Activated CD4-positive, alpha-beta T cell treated with anti-CD3 and anti-CD28 coated beads, Interleukin-2, amount 10 ng/mL, durations not matched to agents 24 days and 14 days (primary cell): ENCODE data around the gene DBN1. TPM values are rescaled to one million over a fixed set of nuclear protein-coding genes. Genes with fewer than 3 reads are reported as not detected.

Experiments used
- DNase-seq: peaks from one replicate; pipeline ENCODE4 v3.0.0; 2022
- H3K27ac Mint-ChIP-seq: one replicate; pipeline ENCODE4 v1.8.0; 2022; ENCODE audit warnings: mild to moderate bottlenecking, mixed read lengths
- H3K27me3 Mint-ChIP-seq: one replicate; pipeline ENCODE4 v1.8.0; 2022; ENCODE audit warnings: mixed read lengths
- H3K36me3 Mint-ChIP-seq: one replicate; pipeline ENCODE4 v1.8.0; 2022; ENCODE audit warnings: low read depth, mild to moderate bottlenecking, mixed read lengths
- H3K4me1 Mint-ChIP-seq: one replicate; pipeline ENCODE4 v1.8.0; 2021; ENCODE audit warnings: mixed read lengths
- H3K4me3 Mint-ChIP-seq: one replicate; pipeline ENCODE4 v1.8.0; 2022; ENCODE audit warnings: mild to moderate bottlenecking, moderate library complexity, mixed read lengths
- H3K9me3 Mint-ChIP-seq: one replicate; pipeline ENCODE4 v1.8.0; 2021; ENCODE audit warnings: mixed read lengths
- intact Hi-C: fragments of 100-400 bp; cut with micrococcal nuclease; formaldehyde crosslinking; loops from one replicate; pipeline ENCODE4 v1.15.1; 2023
- total RNA-seq: library from RNA; stranded (reverse); gene quantifications from 2 replicates; pipeline ENCODE4 v1.2.3, GENCODE V29; 2022

The DBN1 gene
- total RNA-seq, 1 donor from 2014 or later: 23.5 TPM

DNA sequence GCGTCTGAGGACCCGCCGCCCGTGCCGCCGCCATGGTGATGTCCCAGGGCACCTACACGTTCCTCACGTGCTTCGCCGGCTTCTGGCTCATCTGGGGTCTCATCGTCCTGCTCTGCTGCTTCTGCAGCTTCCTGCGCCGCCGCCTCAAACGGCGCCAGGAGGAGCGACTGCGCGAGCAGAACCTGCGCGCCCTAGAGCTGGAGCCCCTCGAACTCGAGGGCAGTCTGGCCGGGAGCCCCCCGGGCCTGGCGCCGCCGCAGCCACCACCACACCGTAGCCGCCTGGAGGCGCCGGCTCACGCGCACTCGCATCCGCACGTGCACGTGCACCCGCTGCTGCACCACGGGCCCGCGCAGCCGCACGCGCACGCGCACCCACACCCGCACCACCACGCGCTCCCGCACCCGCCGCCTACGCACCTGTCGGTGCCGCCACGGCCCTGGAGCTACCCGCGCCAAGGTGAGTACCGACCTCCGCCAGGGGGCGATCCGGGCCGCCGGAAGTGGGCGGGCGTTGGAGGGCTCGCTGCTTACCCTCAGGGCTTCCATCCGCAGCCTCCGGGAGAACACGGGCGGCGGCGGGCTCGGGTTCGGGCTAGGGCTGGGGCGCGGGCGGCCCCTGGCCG is 18.3 kb downstream of the DBN1 start:
- H3K9me3 Mint-ChIP-seq: no peaks in the 10 kb centered on the region
- H3K27ac Mint-ChIP-seq: no peak overlapping the region
- intact Hi-C loops: loop anchor here (1.0 to 10.0 kb wide), 5 partner anchors 8 to 340 kb away; partner anchors contain the start of genes GRK6 and PDLIM7
- H3K27me3 Mint-ChIP-seq: peaks cover 18% of the 10 kb centered on the region
- H3K4me1 Mint-ChIP-seq: peaks cover 10% of the 10 kb centered on the region
- H3K36me3 Mint-ChIP-seq: peaks cover 2% of the 10 kb centered on the region
- DNase-seq: peak; percentile 97
- H3K4me3 Mint-ChIP-seq: peak overlapping the region; percentile 85

DNA sequence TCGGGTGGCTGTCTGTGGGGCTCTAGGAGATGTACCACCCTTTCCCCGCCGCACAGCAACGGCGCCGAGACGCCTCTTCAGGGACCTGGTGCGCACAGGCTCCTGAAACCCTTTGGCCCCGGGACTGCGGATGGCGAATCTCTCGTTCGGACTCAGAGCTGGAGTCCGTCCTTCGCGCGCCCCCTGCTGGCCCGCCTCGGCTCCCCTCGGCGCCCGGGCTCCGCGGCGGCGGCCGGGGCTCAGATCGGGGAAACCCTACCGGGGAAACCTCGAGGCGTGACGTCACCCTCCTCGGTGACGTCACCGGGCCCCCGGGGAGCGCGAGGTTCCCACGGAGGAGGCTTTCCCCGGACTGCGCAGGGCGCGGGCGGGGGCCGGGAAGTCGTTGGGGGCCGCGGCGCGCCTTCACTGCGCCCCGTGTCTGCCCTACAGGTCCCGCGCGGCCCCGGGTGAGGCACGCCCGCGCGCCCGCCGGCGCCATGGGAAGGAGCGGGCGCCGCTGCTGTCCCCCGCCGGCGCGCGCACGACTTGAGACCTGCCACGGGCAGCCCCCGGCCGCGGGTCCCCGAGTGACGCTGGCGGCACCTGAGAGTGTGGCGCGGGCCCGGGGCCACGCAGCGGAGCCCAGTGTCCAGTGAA is 18.9 kb downstream of the DBN1 start:
- peaks cover 18% of the 10 kb centered on the region for H3K27me3 Mint-ChIP-seq
- no peaks in the 10 kb centered on the region for H3K9me3 Mint-ChIP-seq
- peak; percentile 98 for DNase-seq
- H3K27ac Mint-ChIP-seq: no peak overlapping the region
- H3K4me3 Mint-ChIP-seq: peak overlapping the region; percentile 85
- peaks cover 10% of the 10 kb centered on the region for H3K4me1 Mint-ChIP-seq
- intact Hi-C loops: loop anchor here (1.0 to 10.0 kb wide), 5 partner anchors 7 to 340 kb away; partner anchors contain the start of genes GRK6 and PDLIM7
- H3K36me3 Mint-ChIP-seq: peaks cover 2% of the 10 kb centered on the region

DNA sequence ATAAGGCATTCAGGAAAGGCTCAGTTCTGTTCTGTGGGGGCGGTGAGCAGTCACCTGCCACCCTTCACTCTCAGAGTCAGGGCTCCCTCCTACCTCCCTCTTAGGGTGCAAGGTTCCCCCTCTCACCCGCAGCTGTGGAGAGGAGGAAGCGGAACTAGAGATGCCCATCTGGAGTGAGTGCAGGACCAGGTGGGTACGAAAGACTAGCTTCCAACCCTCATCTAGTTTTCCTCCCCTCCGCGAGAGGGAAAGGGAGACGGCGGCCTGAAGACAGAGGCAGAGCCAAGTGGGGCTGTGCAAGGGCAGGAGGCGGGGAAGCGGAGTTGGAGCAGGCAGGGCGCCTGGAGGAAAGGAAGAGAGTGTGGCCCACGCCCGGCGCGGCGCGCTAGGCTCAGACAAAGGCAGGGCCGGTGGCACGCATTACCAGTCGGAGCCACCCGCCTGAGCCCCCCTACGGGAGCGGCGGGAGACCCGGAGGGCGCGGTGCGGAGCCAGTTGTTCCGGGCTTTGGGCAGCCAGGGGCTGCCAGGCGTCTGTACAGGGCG is 19.5 kb downstream of the DBN1 start:
- Mint-ChIP-seq H3K9me3 (no peaks in the 10 kb centered on the region), H3K36me3 (peaks cover 2% of the 10 kb centered on the region), H3K27ac (peak overlapping the region; percentile 75), H3K27me3 (peaks cover 18% of the 10 kb centered on the region), H3K4me1 (peaks cover 10% of the 10 kb centered on the region), H3K4me3 (peak overlapping the region; percentile 83)
- intact Hi-C loops: loop anchor here (2.0 to 10.0 kb wide), 3 partner anchors 43 to 339 kb away; partner anchors contain the start of gene PDLIM7
- no peak for DNase-seq

DNA sequence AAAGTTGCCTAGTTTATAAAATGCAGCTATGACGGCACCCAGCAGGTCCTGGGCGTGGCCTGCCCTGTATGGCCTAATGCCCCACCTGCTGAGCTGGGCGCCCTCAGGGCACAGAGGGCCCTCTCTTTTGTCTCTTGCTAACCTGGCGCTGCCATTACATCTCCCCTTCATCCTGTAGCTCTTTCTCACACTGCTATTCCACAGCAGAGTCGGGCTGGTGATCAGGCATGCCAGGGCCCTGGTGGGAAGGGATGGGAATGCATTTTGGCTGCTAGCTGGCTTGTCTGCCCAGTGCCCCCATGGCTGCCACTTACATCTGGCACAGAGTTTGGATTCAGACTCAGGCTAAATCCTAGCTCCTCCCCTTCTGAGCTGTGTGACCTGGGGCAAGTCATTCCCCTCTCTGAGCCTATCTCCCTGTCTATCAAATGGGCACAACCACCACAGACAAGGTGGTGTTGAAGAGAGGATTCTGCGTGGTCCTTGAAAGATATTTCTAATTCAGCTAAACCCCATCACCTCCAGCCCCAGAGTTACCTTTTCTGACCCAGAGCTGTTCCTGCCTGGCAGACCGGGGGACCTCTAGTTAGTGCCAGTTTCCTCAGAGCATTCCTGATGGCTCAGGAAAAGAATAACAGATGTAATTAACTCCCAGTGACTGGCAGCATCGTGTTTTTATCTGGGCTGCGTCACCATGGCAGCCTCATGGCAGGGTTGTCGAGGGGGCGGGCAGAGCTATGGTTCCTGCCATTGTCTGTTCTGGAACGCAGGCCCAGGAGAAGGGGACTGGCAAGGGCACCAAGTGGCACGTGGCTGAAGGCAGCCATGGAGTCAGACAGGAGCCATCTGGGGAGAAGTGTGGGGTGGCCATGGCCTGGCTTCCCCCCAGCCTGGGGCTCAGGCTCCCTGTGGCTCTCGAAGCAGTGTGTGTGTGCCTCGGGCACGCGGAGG is 20.5 kb downstream of the DBN1 start:
- no peak for DNase-seq

DNA sequence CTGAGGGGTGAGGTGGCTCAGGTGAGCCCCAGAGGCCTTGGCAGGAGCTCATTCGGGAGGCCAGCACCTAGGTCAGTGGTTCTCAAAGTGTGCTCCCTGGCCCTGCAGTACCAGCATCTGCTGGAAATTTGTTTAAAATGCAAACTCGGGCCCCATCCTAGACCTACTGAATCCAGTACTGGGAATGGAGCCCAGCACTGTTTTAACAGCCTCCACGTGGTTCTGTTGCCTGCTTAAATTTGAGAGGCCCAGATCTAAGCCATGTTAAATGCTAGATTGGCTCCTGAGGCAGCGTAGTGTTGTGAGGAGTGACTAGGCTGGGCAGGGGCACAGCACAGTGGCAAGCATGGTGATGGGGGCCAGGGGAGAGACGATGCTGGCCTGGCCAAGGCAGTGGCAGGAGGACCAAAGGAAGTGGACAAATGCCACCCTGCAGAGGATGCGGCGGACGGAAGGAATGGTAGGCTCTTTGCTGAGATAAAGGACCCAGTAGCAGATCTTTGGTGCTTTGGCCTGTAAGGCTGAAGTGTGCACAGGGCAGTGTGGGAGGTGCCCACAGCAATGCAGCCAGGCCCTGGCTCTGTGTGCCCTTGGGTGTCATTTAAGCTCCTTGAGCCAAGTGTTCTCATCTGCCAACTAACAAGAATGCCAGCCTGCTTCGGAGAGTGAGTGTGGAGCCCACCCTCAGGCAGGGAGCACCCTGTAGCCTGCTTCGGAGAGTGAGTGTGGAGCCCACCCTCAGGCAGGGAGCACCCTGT is 22.6 kb downstream of the DBN1 start:
- no peaks in the 10 kb centered on the region for H3K36me3 Mint-ChIP-seq
- H3K4me1 Mint-ChIP-seq: peaks cover 15% of the 10 kb centered on the region
- H3K9me3 Mint-ChIP-seq: no peaks in the 10 kb centered on the region
- H3K27ac Mint-ChIP-seq: no peak overlapping the region
- peaks cover 27% of the 10 kb centered on the region for H3K27me3 Mint-ChIP-seq
- intact Hi-C loops: loop anchor here (10.0 kb wide), 1 partner anchor 336 kb away; no protein-coding TSS in a partner anchor
- no peak for DNase-seq
- no peak overlapping the region for H3K4me3 Mint-ChIP-seq

More for the DNA sequence above, 20.5 kb downstream of the DBN1 start:
- Mint-ChIP-seq H3K36me3 (peaks cover 2% of the 10 kb centered on the region), H3K27ac (peak overlapping the region; percentile 4), H3K27me3 (peaks cover 25% of the 10 kb centered on the region), H3K9me3 (no peaks in the 10 kb centered on the region), H3K4me3 (peak overlapping the region; percentile 12), H3K4me1 (peaks cover 16% of the 10 kb centered on the region)
- intact Hi-C loops: loop anchor here (10.0 kb wide), 1 partner anchor 338 kb away; no protein-coding TSS in a partner anchor

DNA sequence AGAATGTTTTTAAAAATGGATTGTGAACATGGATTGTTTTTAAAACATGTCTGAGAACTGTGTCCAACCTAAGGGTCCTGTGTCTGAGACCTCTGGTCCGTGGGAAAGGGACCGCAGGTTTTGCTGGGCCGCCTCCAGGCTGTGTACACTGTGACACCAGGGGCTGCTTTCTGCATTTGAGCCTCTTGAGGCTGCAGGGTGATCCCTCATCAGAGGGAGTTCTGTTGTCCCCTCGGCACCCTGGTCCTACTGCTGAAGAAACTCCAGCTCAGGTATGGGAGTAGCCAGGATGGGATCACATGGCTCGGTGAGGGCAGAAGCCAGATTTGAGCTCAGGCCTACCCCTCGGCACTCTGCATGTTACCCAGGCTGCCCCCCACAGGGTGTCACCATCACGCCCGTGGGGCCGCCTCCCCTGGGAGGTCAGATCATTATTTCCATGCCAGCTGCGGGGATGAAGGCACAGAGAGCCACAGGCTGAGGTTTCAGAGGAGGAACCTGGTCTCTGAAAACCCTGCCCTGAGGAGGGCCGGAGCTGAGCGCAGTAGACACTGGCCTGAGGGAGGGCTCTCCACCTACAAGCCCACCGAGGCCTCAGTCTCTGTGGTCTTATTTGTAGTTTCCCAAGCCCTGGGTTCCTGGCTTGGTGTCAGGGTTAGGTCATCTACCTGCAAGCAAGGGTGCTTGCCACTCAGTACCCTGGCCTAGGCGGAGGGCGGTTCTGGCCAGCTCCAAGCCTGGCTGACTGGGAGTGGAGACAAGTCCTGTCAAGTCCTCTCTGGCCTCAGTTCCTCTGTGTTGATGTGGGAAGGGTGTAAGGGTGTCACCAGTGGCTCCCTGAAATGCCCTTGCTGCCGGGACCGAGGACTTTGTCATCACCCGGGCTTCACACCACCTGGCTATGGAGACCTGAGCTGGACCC is 24.0 kb downstream of the DBN1 start:
- intact Hi-C loops: loop anchor here (10.0 kb wide), 1 partner anchor 335 kb away; no protein-coding TSS in a partner anchor
- DNase-seq: no peak
- peaks cover 30% of the 10 kb centered on the region for H3K4me1 Mint-ChIP-seq
- H3K27ac Mint-ChIP-seq: no peak overlapping the region
- peaks cover 27% of the 10 kb centered on the region for H3K27me3 Mint-ChIP-seq
- H3K4me3 Mint-ChIP-seq: no peak overlapping the region
- H3K9me3 Mint-ChIP-seq: no peaks in the 10 kb centered on the region
- no peaks in the 10 kb centered on the region for H3K36me3 Mint-ChIP-seq

DNA sequence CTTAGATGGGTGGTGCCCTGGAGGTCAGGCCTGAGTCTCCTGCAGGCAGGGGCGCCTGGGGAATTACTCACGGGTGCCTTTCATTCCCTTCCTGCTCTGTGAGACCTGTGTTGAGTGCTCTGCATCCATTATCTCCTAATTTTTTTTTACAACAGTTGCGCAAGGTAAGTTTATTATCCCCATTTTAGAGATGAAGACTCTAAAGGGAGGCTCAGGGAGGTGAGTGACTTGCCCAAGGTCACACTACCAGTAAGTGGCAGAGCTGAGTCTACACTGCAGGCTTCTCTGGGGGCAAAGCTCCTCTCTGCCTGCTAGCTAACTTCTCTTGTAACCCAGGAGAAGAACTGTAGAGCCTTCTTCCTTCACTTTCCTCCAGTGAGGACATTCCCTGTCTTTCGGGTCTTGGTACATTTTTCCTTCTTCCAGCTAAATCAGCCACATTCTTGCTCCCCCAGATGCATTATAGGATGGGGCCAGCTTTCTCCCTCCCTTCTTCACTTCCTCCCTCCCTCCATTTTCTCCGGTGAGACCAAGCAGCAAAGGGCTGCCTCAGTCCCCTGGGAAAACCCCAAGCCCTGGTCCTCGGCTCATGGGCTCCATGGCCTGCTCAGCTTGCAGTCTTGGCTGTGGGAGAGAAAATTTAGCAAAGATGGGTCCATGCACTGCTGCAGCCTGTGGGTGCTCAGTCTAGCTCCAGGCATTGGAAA is 25.0 kb downstream of the DBN1 start:
- peaks cover 29% of the 10 kb centered on the region for H3K4me1 Mint-ChIP-seq
- H3K36me3 Mint-ChIP-seq: no peaks in the 10 kb centered on the region
- H3K4me3 Mint-ChIP-seq: peak overlapping the region; percentile 73
- H3K9me3 Mint-ChIP-seq: no peaks in the 10 kb centered on the region
- intact Hi-C loops: no loop called here
- H3K27me3 Mint-ChIP-seq: peaks cover 22% of the 10 kb centered on the region
- no peak for DNase-seq
- peak overlapping the region; percentile 58 for H3K27ac Mint-ChIP-seq

DNA sequence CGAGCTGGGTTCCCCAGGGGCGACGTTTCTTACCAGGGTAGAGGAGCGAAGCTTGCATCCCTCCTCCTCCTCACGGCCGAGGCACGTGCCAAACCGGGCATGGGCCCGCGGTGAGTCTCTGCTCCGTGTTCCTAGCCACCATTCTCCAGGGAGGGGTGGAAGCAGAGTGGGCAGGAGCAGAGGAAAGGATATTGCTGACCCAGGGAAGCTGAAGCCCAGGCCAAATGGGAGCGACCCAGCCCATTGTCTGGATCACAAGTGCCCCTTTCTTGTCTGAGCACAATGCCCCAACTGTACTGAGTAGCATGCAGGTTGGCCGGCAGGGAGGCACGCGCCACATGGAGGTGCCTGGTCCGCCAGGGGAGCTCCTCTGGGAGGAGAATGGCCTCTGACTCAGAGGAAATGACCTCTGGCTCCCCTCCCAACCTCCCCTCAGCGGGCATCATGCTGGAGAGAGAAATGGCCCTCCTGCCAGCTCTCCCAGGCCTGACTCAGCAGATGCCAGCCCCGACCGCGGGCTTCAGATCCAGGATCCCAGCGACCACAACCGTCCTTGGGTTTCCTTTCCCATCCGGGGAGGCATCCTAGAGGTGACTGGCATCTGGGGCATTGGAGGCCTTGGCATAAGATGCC is 25.7 kb downstream of the DBN1 start:
- Mint-ChIP-seq H3K9me3 (no peaks in the 10 kb centered on the region), H3K4me1 (peaks cover 31% of the 10 kb centered on the region), H3K4me3 (peak overlapping the region; percentile 73), H3K27me3 (peaks cover 16% of the 10 kb centered on the region), H3K36me3 (peaks cover under 1% of the 10 kb centered on the region), H3K27ac (peak overlapping the region; percentile 56)
- DNase-seq: peak; percentile 68
- intact Hi-C loops: loop anchor here (1.0 kb wide), 1 partner anchor 8 kb away; no protein-coding TSS in a partner anchor

DNA sequence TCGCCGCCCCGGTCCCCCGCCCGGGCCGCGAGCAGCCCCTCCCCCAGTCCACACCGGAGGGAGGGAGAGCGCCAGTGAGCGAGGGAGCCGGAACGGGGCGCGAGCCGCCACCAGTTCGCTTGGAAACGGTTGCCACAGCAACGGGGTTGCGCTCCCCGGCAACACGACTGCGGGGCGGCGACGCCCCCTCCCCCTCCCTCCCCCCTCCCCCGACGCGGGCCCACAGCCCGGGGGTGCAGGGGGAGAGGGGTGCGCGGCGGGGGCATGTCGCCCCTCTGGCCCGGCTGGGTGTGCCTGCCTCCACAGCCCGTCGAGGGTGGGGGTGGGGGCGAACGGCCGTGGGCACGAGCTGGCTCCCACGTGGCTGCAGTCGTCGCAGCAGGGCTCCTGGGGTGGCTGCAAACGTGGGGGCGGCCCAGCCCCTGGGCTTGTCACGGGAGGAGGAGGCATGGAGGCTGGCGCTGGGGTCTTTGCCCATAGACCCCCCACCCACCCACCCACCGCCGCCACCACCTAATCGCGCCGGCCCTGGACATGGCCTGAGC is 26.3 kb downstream of the DBN1 start:
- Mint-ChIP-seq H3K4me3 (peak overlapping the region; percentile 73), H3K27me3 (peaks cover 13% of the 10 kb centered on the region), H3K9me3 (no peaks in the 10 kb centered on the region), H3K4me1 (peaks cover 33% of the 10 kb centered on the region), H3K36me3 (peaks cover 5% of the 10 kb centered on the region), H3K27ac (no peak overlapping the region)
- intact Hi-C loops: loop anchor here (1.0 kb wide), 1 partner anchor 8 kb away; no protein-coding TSS in a partner anchor
- peak; percentile 93 for DNase-seq

DNA sequence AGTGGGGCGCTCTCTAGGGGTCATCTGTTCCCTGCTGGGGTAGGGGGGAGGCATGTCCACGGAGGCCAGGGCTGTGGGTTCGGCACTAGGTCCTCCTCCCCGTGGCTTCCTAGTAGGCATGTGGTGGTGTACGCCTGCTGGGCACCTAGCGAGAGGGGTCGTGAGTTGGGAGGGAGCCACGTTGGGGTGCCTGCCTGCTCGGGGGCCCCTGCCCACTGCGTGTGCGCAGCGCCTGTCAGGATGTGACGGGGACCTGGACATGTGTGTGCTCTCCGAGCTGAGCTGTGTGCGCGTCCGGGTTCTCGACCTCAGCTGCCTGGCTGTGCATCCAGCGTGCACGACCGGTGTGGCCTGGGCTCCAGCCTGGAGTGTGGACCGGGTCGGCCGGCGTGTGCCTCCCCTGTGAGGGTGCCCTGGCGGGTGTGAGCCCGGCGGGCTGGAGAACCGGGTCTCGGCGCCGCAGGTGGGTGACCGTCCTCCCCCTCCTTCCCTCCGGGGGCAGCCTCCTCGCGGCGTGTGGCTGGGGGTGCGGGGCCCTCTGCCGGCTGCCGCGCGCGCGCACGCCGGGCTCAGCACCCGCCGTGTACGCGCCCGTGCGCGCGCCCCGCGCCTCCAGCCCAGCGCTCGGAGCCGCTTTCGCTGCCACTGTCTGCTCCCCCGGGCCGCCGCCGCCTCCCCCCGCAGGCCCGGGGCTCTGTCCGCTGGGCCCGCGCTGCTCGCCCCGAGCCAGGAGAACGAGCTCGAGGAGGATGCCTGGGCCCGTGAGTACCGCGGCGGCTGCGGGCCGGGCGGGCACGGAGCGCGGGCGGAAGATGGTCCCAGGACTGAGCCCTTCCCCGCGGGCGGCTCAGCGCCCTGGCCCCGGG is 27.0 kb downstream of the DBN1 start, which contains the start of gene PRR7:
Gene PRR7 (plus strand): TSS at position 615 of the 866 bp plus-strand sequence. CDS start 8,254 bp downstream, outside the sequence.
- Mint-ChIP-seq H3K9me3 (no peaks in the 10 kb centered on the region), H3K27me3 (peaks cover 9% of the 10 kb centered on the region), H3K27ac (peak within 1 kb of the TSS; percentile 87), H3K36me3 (peaks cover 9% of the 10 kb centered on the region), H3K4me1 (peaks cover 33% of the 10 kb centered on the region), H3K4me3 (peak within 1 kb of the TSS; percentile 81)
- peak; percentile 91 for DNase-seq
- intact Hi-C loops: loop anchor here (1.0 kb wide), 2 partner anchors 9 to 17 kb away; no protein-coding TSS in a partner anchor
